ENCODE measurements around the gene KCNIP1. TPM values are rescaled to one million over a fixed set of nuclear protein-coding genes. Genes with fewer than 3 reads are reported as not detected.

Gene KCNIP1
- total RNA-seq, 1 donor from 2014 or later, result 2.3 TPM

DNA sequence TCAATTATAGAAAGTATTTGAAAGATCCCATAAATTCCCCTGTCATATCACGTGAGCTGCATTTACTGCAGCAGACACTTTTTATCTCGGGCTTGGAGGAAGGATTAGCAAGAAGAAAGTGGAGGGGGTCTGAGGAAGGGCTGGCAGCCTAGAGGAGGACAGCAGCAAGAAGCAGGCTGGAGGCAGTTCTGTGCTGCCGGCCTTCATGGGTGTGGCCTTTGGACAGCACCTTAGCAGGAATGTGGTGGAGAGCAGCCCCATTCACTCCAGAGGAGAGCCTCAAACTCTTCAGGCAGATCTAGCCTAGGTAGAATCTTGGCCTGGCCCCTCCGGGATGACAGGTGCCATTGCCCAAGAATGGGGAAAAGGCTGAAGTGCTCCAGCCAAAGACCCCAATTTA is 189.9 kb downstream of the KCNIP1 start:
- no peak overlapping the region for H3K4me3 Mint-ChIP-seq
- H3K9me3 Mint-ChIP-seq, result no peaks in the 10 kb centered on the region
- no peak for DNase-seq (ENCODE audit: low spot score in 2 of 2, unreplicated experiment in 2 of 2)
- peaks cover 87% of the 10 kb centered on the region for H3K27me3 Mint-ChIP-seq (ENCODE audit: low read depth)
- no peaks in the 10 kb centered on the region for H3K4me1 Mint-ChIP-seq
- H3K36me3 Mint-ChIP-seq, result no peaks in the 10 kb centered on the region
- TF ChIP-seq, protein P1, sequence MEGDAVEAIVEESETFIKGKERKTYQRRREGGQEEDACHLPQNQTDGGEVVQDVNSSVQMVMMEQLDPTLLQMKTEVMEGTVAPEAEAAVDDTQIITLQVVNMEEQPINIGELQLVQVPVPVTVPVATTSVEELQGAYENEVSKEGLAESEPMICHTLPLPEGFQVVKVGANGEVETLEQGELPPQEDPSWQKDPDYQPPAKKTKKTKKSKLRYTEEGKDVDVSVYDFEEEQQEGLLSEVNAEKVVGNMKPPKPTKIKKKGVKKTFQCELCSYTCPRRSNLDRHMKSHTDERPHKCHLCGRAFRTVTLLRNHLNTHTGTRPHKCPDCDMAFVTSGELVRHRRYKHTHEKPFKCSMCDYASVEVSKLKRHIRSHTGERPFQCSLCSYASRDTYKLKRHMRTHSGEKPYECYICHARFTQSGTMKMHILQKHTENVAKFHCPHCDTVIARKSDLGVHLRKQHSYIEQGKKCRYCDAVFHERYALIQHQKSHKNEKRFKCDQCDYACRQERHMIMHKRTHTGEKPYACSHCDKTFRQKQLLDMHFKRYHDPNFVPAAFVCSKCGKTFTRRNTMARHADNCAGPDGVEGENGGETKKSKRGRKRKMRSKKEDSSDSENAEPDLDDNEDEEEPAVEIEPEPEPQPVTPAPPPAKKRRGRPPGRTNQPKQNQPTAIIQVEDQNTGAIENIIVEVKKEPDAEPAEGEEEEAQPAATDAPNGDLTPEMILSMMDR (IDR thresholded peaks at IDR 0.05; ENCODE audit: unreplicated experiment), result no peak
- no peak overlapping the region for H3K27ac Mint-ChIP-seq

DNA sequence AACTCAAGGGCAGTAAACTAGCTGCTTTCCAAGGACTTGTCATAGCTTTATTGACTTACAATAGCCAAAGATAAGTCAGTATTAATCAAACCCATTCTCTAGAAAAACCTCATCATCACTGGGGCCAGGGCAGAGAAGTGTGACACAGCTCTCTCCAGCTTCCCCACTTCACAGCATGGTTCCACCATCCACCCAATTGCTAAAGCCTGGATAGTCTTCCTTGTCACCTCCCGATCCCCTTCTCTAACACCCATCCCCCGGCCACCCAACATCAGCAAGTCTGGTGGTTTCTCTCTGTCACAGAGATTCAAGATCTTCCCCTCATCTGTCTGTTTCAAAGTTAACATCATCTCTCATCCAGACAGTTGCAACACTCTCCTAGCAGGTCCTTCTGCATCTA is 191.1 kb downstream of the KCNIP1 start:
- Mint-ChIP-seq H3K36me3 (no peaks in the 10 kb centered on the region), H3K9me3 (no peaks in the 10 kb centered on the region), H3K4me3 (no peak overlapping the region), H3K27ac (no peak overlapping the region), H3K27me3 (ENCODE audit: low read depth) (peaks cover 81% of the 10 kb centered on the region), H3K4me1 (no peaks in the 10 kb centered on the region)
- no peak for DNase-seq (ENCODE audit: low spot score in 2 of 2, unreplicated experiment in 2 of 2)
- TF ChIP-seq, protein P1 (IDR thresholded peaks at IDR 0.05; ENCODE audit: unreplicated experiment), result no peak

DNA sequence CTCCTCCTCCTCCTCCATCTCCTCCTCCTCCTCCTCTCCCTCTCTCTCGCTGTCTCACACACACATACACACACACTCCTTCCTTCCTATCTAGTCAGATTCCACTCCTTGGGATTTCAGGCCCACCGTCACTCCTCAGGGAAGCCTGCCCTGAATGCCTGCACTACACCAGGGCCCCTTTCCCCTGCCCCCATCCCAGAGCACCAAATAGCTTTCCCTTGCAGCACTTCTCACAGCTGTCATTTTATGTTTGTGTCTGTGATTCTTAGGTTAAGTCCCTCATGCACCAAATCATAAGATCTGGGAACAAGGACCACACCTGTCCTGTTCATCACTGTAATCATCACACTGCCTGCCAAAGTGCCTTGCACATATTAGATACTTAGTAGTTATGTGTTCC is 193.2 kb downstream of the KCNIP1 start:
- H3K4me3 Mint-ChIP-seq, result no peak overlapping the region

DNA sequence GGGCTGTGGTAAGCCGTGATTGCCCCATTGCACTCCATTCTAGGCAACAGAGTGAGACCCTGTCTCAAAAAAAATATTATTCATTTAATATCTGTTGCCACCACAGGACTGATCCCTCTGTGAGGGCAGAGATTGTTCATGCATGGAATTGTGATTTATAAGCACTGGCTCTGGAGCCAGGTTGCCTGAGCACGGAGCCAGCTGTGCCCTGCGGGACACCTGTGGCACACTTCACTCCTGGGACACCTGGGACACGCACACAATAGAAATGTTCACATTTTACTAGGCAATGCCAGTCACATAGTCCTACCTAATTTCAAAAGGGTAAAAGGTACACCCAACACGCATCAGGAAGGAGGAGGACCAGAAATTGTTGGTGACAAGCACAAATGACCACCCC is 196.7 kb downstream of the KCNIP1 start:
- no peaks in the 10 kb centered on the region for H3K4me1 Mint-ChIP-seq
- TF ChIP-seq, protein P1 (IDR thresholded peaks at IDR 0.05; ENCODE audit: unreplicated experiment), result no peak
- no peak overlapping the region for H3K27ac Mint-ChIP-seq
- no peaks in the 10 kb centered on the region for H3K9me3 Mint-ChIP-seq
- H3K4me3 Mint-ChIP-seq, result no peak overlapping the region
- H3K27me3 Mint-ChIP-seq (ENCODE audit: low read depth), result peaks cover 58% of the 10 kb centered on the region
- no peak for DNase-seq (ENCODE audit: low spot score in 2 of 2, unreplicated experiment in 2 of 2)
- H3K36me3 Mint-ChIP-seq, result no peaks in the 10 kb centered on the region

More for the DNA sequence above, 193.2 kb downstream of the KCNIP1 start:
- H3K4me1 Mint-ChIP-seq, result no peaks in the 10 kb centered on the region
- H3K27ac Mint-ChIP-seq, result no peak overlapping the region
- TF ChIP-seq, protein P1 (IDR thresholded peaks at IDR 0.05; ENCODE audit: unreplicated experiment), result no peak
- no peaks in the 10 kb centered on the region for H3K36me3 Mint-ChIP-seq
- no peak for DNase-seq (ENCODE audit: low spot score in 2 of 2, unreplicated experiment in 2 of 2)
- peaks cover 77% of the 10 kb centered on the region for H3K27me3 Mint-ChIP-seq (ENCODE audit: low read depth)
- no peaks in the 10 kb centered on the region for H3K9me3 Mint-ChIP-seq

DNA sequence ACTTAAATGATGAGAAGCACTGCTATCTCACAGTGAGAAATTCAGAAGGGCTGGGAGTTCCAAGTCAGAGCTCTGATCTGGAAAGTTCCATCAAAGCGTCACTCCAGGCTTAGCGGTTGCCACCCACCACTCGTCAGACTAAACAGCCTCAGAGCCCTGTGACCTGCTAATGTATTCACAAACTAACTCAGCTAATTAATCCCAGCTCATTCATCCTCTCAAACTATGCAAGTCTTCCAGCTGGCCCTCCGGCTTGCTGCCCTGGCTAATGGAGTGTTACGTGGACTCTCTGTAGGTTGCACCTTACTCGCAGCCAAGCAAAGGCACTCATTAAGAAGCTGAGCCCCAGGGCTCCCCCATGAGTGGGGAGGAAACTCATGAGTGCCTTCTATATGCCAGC is 197.5 kb downstream of the KCNIP1 start:
- Mint-ChIP-seq H3K9me3 (no peaks in the 10 kb centered on the region), H3K4me3 (no peak overlapping the region), H3K4me1 (no peaks in the 10 kb centered on the region), H3K36me3 (no peaks in the 10 kb centered on the region), H3K27me3 (ENCODE audit: low read depth) (peaks cover 56% of the 10 kb centered on the region), H3K27ac (no peak overlapping the region)
- no peak for DNase-seq (ENCODE audit: low spot score in 2 of 2, unreplicated experiment in 2 of 2)
- TF ChIP-seq, protein P1 (IDR thresholded peaks at IDR 0.05; ENCODE audit: unreplicated experiment), result no peak

All from mesothelial cell of epicardium (in vitro differentiated cells).